ENCODE results near the gene PEAK3. TPM values are rescaled to one million over a fixed set of nuclear protein-coding genes. Genes with fewer than 3 reads are reported as not detected.

The PEAK3 gene
- polyA plus RNA-seq, 1 of the 3 experiments (the other 2 are of a cell fraction) = not detected

GRCh38 chr19:2273356-2274184, 8.4 kb downstream of the PEAK3 start (continued):
- TF ChIP-seq CTCF (IDR thresholded peaks at IDR 0.05) = peak; percentile 91
- peak; percentile 69 for TF ChIP-seq RAD21 (IDR thresholded peaks at IDR 0.05; ENCODE audit: low read length)
- no peak for TF ChIP-seq GATA2 (CRISPR knock-in tag; IDR thresholded peaks at IDR 0.05)
- peak; percentile 74 for TF ChIP-seq CHD2 (IDR thresholded peaks at IDR 0.05; ENCODE audit: low read length, partially characterized antibody)
- no peak for TF ChIP-seq USF2 (IDR thresholded peaks at IDR 0.05; ENCODE audit: borderline replicate concordance, low read depth, low read length)
- 0 out of 2 replicates have a peak, but pooled peaks have one; percentile 33 for TF ChIP-seq YY1 (IDR thresholded peaks at IDR 0.05; ENCODE audit: low read depth)
- TF ChIP-seq SIN3A (IDR thresholded peaks at IDR 0.05; ENCODE audit: borderline replicate concordance, low read depth, low read length) = peak; percentile 46; the same call in 1 of the 2 replicates
- no peak for TF ChIP-seq RCOR1 (IDR thresholded peaks at IDR 0.05; ENCODE audit: low read length)
- TF ChIP-seq TAF1 (IDR thresholded peaks at IDR 0.05; ENCODE audit: borderline replicate concordance, low read depth, low read length) = peak; percentile 56; the same call in 1 of the 2 replicates
- TF ChIP-seq PBX3 (IDR thresholded peaks at IDR 0.05) = peak; percentile 62
- TF ChIP-seq RFX5 (IDR thresholded peaks at IDR 0.05; ENCODE audit: low read length) = no peak
- no peak for TF ChIP-seq IRF3 (IDR thresholded peaks at IDR 0.05; ENCODE audit: low read depth, low read length)
- peak; percentile 81 for TF ChIP-seq SMC3 (IDR thresholded peaks at IDR 0.05; ENCODE audit: low read depth, low read length)
- no peak; the same call in 1 of the 2 replicates for TF ChIP-seq FOSL2 (IDR thresholded peaks at IDR 0.05; ENCODE audit: borderline replicate concordance, low read depth)
- no peak for TF ChIP-seq TEAD4 (IDR thresholded peaks at IDR 0.05; ENCODE audit: borderline replicate concordance, insufficient read depth)
- TF ChIP-seq GABPA (IDR thresholded peaks at IDR 0.05; ENCODE audit: low read depth) = peak; percentile 94
- peak; percentile 38; the same call in 1 of the 2 replicates for TF ChIP-seq JUND (IDR thresholded peaks at IDR 0.05)

Measured in SK-N-SH (cell line).